D721Med (cell line): ENCODE measurements around the gene ERLEC1.

Source experiments
- DNase-seq: peaks from one replicate; pipeline ENCODE4 v3.0.0; 2011; ENCODE audit warnings: low spot score; ENCODE audit not compliant: insufficient read length
- FAIRE-seq: peaks from 2 replicates; lab custom pipeline; 2011; peaks lifted over from hg19 to GRCh38; lab: Jason Lieb, UNC
- TF ChIP-seq, protein P1 (sequence below): IDR thresholded peaks from 2 replicates; pipeline ENCODE4 v1.5.1; 2012; ENCODE audit warnings: mild to moderate bottlenecking, control low read depth; ENCODE audit not compliant: insufficient read depth; ENCODE audit errors: missing control alignments

Gene ERLEC1

DNA sequence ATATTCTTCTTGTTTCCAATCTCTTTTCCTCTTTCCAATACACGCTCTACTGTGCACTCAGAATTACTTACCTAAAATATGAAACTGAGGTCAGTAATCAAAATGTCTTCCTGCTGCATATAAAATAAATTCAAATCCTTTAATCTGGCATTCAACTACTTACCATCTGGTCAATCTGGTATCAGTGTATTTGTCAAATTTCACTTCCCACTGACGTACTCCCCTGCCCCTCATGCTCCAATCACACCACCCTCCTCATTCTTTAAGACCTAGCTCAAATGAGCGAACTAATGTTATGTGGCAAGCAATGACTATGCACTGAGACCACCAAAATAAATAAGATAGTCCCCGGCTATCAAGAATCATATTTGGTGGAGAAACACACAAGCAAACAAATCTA is 6.8 kb upstream of the ERLEC1 start:
- peak; percentile 94 for FAIRE-seq
- TF ChIP-seq, protein P1, sequence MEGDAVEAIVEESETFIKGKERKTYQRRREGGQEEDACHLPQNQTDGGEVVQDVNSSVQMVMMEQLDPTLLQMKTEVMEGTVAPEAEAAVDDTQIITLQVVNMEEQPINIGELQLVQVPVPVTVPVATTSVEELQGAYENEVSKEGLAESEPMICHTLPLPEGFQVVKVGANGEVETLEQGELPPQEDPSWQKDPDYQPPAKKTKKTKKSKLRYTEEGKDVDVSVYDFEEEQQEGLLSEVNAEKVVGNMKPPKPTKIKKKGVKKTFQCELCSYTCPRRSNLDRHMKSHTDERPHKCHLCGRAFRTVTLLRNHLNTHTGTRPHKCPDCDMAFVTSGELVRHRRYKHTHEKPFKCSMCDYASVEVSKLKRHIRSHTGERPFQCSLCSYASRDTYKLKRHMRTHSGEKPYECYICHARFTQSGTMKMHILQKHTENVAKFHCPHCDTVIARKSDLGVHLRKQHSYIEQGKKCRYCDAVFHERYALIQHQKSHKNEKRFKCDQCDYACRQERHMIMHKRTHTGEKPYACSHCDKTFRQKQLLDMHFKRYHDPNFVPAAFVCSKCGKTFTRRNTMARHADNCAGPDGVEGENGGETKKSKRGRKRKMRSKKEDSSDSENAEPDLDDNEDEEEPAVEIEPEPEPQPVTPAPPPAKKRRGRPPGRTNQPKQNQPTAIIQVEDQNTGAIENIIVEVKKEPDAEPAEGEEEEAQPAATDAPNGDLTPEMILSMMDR = no peak

DNA sequence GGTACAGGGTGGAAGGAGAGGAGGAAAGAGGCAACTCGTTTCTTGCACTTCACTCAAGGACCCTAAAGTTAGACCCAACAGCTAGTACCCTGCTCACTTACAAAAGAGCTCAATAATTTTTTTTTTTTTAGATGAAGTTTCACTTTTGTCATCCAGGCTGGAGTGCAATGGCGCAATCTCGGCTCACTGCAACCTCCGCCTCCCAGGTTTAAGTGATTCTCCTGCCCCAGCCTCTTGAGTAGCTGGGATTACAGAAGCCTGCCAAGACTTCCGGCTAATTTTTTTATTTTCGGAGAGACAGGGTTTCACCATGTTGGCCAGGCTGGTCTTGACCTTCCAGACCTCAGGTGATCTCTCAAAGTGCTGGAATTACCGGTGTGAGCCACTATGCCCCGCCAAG is 4.2 kb upstream of the ERLEC1 start:
- no peak for DNase-seq
- no peak for FAIRE-seq
- TF ChIP-seq, protein P1 = no peak

More for the DNA sequence above, 6.8 kb upstream of the ERLEC1 start:
- no peak for DNase-seq

DNA sequence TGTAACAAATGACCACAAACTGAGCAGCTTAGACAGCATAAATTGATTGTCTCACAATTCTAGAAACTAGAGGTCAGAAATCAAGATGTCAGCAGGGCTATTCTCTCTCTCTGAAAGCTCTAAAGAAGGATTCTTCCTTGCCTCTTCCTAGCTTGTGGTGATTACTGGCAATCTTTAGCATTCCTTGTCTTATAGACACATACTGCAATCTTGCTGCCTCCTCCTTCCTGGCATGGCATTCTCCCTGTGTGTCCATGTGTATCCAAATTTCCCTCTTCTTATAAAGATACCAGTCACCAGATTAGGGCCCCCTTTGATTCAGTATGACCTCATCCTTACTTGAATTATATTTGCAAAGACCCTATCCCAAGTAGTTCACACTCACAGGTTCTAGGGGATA is 2.4 kb upstream of the ERLEC1 start:
- no peak for DNase-seq
- no peak for FAIRE-seq
- TF ChIP-seq, protein P1 = no peak

DNA sequence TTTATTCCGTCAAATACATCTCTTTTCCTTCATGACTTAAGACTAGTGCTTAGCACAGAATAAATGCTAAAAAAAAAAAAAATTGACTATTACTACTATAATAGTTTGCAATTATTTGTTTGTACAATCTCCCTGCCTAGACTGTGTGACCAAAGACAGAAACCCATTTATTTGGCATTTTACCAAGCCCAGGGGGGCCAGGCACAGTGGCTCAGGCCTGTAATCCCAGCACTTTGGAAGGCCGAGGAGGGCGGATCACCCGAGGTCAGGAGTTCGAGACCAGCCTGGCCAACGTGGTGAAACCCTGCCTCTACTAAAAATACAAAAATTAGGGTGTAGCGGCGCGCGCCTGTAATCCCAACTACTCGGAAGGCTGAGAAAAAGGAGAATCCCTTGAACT is 1.5 kb upstream of the ERLEC1 start:
- FAIRE-seq = no peak
- TF ChIP-seq, protein P1 = no peak
- no peak for DNase-seq

DNA sequence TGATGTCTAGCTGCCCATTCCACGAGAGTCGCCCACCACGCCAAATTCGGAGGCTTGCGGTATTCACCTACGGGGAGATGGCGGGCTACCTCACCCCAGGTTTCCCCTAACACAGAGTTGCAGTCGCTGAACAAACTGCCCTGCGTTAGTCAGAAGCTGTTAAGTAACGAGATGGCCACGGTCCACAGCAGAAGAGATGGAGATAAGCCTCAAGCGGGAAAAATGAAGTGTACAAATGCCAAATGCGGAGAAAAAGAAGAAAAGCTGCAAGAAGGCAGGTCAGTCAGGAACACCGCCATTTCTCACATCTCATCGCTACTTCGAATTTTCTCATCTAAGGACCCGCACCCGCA is 516 bp upstream of the ERLEC1 start:
- FAIRE-seq (no peak), DNase-seq (no peak)
- TF ChIP-seq, protein P1 = no peak

DNA sequence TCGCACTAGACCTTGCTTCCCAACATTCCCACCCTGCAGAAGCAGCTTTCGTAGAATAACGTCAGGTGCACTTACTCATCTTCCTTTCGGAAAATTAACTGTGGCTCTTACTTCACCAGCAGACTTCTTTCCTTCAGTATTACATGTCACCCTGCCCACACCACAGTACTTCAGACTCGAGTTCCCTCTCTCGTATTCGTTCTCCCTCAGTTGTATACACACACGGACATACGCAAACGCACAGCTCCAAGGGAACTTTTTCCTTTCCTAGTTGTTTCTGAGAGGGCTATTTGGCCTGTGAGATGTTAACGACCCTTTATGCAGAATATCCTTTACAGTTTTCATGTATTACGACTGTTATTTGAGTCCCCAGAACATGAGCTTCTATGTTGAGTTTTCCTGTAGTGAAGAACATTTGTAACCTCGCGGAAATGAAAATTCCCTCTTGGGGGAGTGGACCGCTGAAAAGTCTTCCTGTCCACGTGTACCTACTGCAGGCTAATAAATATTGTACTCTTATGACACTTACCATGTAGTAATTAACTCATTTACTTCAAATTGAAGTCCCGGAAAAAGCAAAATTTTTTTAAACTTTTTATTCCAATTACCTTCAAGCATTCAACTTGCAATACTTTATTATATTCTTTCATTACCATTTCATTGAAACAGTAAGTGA is 908 bp downstream of the ERLEC1 start:
- TF ChIP-seq, protein P1 = no peak
- no peak for FAIRE-seq
- DNase-seq = no peak

DNA sequence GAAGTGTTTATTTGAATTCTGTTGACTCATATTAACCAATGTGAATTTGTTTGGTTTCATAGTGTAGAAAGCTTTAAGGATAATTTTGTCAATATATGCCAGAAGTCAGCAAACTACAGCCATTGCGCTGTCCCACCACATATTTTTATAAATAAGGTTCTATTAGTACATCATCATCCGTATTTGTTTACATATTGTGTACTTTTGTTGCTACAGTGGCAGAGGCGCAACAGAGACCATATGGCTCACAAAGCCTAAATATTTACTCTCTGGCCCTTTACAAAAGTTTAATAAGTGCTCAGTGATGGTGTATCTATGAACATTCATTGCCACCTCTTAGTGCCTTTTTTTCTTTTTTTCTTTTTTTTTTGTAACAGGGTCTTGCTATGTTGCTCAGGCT is 6.4 kb downstream of the ERLEC1 start:
- DNase-seq (no peak), FAIRE-seq (no peak)
- TF ChIP-seq, protein P1 = no peak
